NCI-H510A (cell line): ENCODE measurements around the gene POU2AF1.
"Not testable (repeated sequence)": the region's sequence is repeated elsewhere in the genome, so short reads cannot be mapped to it uniquely, and the experiment has no call there.

ENCODE experiments used
- DNase-seq: peaks from one replicate; lab custom pipeline; 2025; lab: John Stamatoyannopoulos, UW

The POU2AF1 gene

DNA sequence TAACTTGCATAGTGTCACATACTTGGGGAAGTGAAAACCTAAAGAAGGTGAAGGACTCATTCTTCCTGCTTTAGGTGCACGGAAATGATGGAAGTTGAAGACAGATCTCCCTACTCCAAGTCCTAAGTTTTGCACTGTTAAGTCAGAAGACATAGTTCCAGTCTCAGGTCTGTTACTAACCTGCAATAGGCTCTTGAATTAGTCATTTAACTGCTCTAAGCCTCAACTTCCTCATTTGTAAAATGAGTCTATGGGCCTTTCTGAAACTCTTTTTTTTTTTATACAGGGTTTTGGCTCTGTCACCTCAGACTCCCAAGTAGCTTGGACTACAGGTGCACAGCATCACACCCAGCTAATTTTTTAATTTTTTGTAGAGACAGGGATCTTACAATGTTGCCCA, 30.8 kb upstream of the POU2AF1 start:
- no peak for DNase-seq

- no peak for DNase-seq
These were observed 30.0 kb upstream of the POU2AF1 start for GRCh38 chr11:111408789-111409727.

DNA sequence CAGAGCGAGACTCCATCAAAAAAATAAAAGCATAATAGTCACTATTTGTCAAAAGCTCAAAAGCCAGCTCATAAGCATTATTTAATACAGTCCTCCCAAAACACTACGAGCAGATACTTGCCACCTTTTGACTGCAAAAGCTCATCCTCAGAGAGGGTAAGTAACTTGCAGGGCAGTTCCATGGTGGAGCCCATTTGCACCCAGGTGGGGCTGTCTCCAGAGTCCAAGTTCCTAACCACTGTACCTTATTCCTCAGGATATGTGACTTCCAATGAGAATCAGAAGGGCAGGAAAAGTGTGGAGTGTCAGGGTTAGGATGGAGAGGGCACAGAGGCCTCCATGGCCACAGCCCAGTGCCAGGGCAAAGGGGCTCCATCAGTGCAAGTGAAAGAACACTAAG, 28.6 kb upstream of the POU2AF1 start:
- DNase-seq = no peak

- DNase-seq = no peak
These were observed 27.5 kb upstream of the POU2AF1 start for GRCh38 chr11:111406589-111406988.

DNA sequence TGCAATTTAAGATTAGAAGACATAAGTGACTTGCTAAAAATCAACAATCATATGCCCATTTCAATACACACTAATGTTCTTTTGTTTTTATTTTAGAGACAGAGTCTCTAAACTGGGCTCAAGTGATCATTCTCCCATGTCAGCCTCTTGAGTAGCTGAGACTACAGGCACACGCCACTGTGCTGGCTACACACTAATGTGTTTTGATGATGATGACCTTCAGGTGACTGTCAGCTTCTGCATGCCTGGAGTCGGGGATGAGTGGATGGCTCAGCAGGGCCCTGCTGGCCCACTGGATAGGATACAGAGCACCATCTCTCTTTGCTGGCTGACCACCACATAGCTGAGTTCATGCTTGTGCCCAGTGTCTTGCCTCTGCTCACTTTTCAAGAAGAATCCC, 27.0 kb upstream of the POU2AF1 start:
- DNase-seq = no peak

GRCh38 chr11:111405551-111405950, 26.5 kb upstream of the POU2AF1 start:
- DNase-seq = no peak

DNA sequence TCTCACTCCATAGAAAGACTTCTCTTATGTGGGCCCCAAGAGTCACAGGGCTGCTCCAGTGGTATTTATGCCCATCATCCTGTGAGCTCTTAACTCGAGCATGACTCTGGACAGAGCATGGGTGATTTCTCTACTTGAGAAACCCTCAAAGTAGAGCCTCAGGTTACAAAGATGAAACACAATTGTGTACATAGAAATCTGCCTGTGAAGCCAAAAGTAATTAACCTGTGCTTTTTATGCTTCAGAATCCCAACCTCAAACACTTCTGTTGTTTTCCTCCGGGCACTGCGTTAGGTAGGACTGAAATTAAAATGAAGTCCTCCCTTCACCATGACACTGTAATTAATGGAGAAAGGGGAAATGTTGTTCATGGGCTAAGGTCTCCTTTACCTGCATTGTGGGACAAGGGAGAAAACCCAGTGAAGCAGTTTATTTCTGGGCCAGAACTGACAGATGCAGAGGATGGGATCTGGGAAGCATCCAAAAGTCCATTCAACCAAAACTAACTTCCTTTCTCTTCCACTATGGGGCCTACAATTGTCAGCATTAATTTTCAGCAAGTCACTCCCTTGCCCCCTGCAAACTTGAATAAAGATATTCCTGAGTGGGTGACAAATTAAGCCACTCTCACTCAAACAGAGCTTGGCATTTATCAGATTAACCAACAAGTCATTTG, 24.1 kb upstream of the POU2AF1 start:
- DNase-seq = peak; percentile 31

- no peak for DNase-seq
These were observed 23.3 kb upstream of the POU2AF1 start for GRCh38 chr11:111402411-111402810.

GRCh38 chr11:111401957-111402356, 22.9 kb upstream of the POU2AF1 start:
- not testable (repeated sequence) for DNase-seq

DNA sequence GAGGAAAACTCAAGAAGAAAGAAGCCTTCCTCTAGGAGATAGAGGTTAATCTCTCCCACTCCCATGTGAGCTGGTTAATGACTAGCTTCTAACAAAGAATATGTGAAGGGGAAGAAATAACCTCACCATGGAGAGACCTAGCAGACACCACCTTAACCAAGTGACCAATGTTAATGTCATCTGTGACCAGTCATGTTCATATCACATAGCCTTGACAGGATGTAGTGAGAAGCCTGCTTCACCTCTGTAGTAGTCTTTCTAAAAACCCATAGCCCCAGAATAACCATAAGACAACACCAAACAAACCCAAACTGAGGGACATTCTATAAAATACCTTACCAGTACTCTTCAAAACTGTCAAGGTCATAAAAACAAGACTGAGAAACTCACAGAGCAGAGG, 21.5 kb upstream of the POU2AF1 start:
- DNase-seq = no peak

- DNase-seq = no peak
These were observed 20.3 kb upstream of the POU2AF1 start for GRCh38 chr11:111399187-111400031.

DNA sequence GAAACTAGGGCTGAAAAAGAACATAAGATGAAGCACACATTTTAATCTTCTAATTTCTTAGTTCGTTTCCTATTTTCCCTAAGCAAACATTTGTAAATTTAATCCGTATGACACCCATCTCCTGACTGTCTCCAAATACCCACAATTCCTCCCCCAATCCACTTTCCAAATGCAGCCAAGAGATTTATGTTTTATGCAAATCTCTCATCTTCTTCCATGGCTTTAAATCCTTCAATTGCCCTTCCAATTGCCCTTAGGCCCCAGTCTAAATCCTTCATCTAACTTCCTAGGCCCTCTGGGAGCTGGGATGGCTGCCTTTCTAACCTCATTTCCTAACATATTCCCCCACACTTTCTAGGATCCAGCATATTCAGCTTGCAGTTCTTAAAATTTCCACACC, 18.0 kb upstream of the POU2AF1 start:
- DNase-seq = no peak

GRCh38 chr11:111395749-111396148, 16.7 kb upstream of the POU2AF1 start:
- DNase-seq = no peak

DNA sequence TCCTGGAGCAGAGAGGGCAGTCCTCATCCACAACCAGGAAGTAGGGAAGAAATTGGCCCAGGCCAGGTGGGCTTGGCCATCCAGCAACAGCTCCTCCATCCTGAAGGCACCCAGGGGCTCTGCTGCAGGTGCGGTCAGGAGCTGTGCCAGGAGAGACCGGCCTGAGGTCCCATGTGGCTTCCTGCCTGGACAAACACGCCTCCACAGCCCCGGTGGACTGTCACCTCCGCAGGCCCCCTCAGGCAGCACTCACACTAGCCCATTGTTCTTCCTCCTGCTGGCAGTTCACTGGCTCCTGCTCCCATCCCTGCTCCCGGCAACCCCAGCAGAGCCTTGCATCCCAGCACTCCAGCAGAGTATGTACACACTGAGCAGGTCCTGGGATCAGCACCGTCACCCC, 16.0 kb upstream of the POU2AF1 start:
- no peak for DNase-seq

DNA sequence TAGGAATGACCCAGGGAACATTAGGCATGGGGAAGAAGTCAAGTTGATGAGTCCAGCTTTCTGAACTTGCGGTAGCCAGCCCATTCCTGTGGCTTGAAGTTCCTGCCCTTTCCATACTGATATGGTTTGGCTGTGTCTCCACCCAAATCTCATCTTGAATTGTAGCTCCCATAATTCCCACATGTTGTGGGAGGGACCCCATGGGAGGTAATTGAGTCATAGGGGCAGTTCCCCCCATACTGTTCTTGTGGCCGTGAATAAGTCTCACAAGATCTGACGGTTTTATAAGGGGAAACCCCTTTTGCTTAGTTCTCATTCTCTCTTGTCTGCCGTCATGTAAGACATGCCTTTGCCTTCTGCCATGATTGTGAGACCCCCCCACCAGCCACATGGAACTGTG, 15.1 kb upstream of the POU2AF1 start:
- DNase-seq = not testable (repeated sequence)

GRCh38 chr11:111393585-111393984, 14.5 kb upstream of the POU2AF1 start:
- no peak for DNase-seq

DNA sequence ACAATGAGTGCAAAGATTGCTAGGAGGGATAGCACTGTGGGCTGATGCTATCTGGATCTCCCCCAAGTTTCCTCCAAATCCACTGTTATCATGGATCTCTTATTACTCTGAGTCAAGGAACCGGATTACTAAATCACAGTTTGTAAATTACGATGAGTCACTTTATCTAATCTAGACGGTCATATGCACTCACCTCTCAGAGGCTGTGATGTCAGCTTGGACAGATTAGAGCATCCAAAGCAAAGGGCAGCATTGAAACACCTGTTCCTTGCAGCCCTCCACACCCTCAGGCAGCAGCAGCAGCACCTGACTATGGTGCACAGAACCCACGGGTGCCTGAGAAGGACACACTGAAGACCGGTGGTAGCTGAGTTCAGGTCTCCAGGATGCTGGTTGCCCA, 14.0 kb upstream of the POU2AF1 start:
- no peak for DNase-seq

DNA sequence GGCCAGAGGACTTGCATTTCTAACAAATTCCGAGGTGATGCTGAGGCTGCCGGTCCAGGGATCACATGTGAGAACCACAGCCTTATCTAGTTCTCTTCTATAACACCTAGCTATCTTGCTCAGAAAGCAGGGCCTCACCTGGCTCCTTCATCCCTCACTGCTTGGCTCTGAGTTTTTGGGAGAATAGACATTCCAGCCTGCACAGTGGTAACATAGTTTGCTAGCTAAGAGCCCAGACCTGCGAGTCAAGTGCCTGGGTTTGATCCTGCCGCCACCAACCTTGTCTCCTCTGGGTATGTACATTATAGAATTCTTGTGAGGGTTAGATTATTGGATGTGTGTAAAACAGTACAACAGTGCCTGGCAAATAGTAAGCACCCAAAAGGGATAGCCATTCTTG, 13.5 kb upstream of the POU2AF1 start:
- DNase-seq = no peak

DNA sequence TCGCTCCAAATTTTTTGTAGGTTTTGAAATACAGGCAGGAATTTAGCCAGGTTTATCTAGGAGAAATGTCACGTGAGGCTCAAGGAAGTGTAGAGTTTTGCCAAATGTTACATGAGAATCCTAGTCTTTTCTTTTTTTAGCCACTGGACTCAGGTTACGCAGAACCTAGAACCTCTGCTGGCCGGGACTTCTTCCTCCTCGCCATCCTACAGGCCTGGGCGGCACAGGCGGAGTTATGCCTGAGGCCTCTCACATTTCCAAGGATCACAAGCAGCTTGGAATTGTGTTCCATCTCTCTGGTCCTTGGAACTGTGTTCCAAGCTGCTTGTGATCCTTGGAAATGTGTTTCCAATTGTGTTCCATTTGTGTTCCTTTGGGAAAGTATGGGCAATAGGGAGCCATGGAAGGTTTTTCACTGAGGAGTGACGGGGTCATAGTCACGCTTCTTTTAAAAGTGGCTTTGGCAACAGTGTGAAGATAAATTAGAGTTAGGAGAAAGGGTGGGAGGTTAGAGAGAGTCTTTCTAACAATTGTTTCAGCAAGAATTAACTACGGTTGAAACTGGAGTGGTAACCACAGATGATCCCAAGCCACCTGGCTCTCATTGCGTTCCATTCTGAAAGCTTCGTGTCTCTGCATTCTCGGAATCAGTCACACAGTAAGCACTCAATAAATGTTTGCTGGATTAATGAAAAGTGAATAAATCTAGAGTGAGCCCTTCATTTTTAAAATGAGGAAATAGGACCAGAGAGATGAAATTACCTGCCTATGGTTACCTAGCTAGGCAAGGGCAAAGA, 12.5 kb upstream of the POU2AF1 start:
- no peak for DNase-seq

GRCh38 chr11:111388842-111389241, 9.8 kb upstream of the POU2AF1 start:
- no peak for DNase-seq

- DNase-seq = no peak
These were observed 9.3 kb upstream of the POU2AF1 start for GRCh38 chr11:111388420-111388819.

DNA sequence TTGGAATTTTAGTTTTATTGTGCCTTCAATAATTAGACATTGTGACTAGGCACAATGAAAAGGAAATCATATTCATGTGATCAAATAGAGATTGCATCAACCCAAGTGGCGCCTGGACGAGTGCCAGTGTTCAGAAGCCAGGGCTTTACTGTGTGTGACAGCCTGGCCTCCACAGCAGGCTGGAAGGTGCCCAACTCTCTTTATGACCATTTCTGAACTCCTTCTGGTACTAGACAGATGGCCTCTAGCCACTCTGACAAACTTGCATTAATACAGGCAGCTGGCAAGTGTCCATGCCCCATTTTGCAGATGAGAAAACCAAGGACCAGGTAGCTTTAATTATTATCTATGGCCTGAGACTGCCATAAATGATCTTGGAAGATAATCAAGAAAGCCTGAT, 8.3 kb upstream of the POU2AF1 start:
- DNase-seq = no peak
